GM21381 (cell line): ENCODE data around the gene TOMM20L.

Experiments used
- ATAC-seq: cut with Tn5 transposase; IDR thresholded peaks from one replicate; pipeline ENCODE4 v1.9.1; 2021; ENCODE audit warnings: mild to moderate bottlenecking, moderate library complexity; ENCODE audit not compliant: unreplicated experiment

The TOMM20L gene

GRCh38 chr14:58426670-58427280 is 31.0 kb downstream of the TOMM20L start:
- ATAC-seq = peak; percentile 40

GRCh38 chr14:58427281-58428117 is 31.8 kb downstream of the TOMM20L start, which contains the start of the genes KIAA0586 and TIMM9:
TSS of gene KIAA0586 (plus strand) at chr14:58427719. CDS start at chr14:58428265, 546 bp downstream.
TSS of gene TIMM9 (minus strand) at chr14:58427531. CDS start at chr14:58411945, 15,586 bp downstream.
- ATAC-seq = peak; percentile 89

GRCh38 chr14:58428118-58428683 is 32.5 kb downstream of the TOMM20L start:
- ATAC-seq = no peak

GRCh38 chr14:58430156-58430555 is 34.4 kb downstream of the TOMM20L start:
- no peak for ATAC-seq

- no peak for ATAC-seq
These were observed 43.7 kb downstream of the TOMM20L start for GRCh38 chr14:58439476-58439875.

- ATAC-seq = no peak
These were observed 48.9 kb downstream of the TOMM20L start for GRCh38 chr14:58444627-58445026.

- no peak for ATAC-seq
These were observed 60.0 kb downstream of the TOMM20L start for GRCh38 chr14:58455593-58456265.
